ENCODE measurements around the gene ABHD18.
A peak's percentile ranks its signal among the peaks of the same experiment; 100 is the strongest.
"Not testable (repeated sequence)": the region's sequence is repeated elsewhere in the genome, so short reads cannot be mapped to it uniquely, and the experiment has no call there.

ABHD18 gene

DNA sequence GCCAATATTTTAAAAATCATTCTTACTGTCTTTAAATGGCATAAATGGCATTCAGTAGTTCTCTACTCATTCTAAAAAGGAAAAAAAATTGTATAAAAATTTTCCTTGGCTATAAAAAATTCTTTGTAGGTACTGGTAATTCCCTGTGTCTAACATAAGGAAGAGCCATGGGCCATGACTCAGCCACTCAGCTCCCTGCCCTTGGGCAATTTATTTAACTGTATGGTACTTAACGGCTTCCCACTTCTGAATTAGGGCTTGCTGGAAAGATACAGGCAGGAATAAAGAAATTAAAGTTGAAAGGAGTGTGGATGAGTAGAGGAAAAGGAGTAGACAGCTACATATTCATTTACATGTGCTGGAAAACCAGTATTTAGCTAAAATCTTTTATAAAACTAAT lies 30.6 kb downstream of the ABHD18 start:
- no peak for DNase-seq

- DNase-seq, result not testable (repeated sequence)
These were observed 31.3 kb downstream of the ABHD18 start for GRCh38 chr4:127996521-127996920.

DNA sequence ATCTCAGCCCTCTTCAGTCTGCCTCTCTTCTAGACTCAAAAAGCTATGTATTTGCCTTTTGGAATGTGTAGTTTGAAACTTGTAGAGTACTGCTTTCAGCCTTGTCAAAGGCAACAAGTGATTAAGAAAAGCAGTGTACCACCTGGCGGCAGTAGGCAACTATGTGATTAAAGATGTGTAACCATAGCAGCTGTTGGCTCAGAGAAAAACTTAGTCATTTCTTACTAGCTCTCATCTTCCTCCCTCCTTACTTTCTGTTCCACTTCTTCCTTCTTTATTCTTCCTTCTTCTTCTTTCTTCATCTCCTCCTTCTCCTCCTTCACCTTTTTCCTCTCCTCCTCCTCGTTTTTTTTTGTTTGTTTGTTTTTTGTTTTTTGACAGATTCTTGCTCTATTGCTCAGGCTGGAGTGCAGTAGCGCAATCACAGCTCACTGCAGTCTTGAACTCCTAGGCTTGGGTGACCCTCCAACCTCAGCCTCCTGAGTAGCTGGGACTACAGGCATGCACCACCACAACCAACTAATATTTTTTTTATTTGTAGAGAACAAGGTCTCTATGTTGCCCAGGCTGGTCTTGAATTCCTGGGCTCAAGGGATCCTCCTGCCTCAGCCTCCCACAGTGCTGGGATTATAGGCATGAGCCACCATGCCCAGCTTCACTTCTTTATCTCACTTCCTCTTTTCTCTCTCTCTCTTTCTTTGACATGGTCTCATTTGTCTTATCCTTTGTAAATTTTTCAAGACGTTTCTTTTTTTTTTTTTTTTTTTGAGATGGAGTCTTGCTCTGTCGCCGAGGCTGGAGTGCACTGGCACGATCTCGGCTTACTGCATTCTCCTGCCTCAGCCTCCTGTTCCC lies 32.6 kb downstream of the ABHD18 start:
- no peak for DNase-seq

DNA sequence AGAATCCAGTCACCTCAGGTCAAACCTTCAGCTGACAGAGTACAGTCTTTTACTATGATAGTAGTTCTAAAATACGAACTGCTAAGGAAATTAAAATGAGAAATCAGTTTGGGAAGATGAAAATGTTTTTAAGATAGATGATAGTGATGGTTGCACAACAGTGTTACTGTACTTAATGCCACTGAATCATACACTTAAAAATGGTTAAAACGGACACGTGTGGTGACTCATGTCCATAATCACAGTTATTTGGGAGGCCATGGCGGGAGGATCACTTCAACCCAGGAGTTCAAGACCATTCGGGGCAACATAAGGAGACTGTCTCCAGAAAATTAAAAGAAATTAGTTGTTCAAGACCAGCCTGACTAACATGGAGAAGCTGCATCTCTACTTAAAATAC lies 41.4 kb downstream of the ABHD18 start:
- DNase-seq, result no peak

GRCh38 chr4:128009428-128009827 lies 44.2 kb downstream of the ABHD18 start:
- DNase-seq, result no peak

DNA sequence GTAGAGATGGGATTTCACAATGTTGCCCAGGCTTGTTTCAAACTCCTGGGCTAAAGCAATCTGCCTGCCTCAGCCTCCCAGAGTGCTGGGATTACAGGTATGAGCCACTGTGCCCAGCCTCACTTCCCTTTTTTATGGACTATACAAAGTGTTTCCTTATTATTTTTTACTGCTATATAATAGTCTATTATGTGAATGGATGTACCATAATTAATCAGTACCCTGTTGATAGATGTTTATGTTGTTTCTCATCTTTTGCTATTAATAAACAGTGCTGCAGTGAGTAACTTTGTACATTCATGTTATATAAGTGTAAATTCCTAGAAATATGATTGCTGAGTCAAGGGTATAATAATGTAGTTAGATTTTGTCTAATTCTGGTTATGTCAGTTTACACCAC lies 60.1 kb downstream of the ABHD18 start:
- DNase-seq, result no peak

DNA sequence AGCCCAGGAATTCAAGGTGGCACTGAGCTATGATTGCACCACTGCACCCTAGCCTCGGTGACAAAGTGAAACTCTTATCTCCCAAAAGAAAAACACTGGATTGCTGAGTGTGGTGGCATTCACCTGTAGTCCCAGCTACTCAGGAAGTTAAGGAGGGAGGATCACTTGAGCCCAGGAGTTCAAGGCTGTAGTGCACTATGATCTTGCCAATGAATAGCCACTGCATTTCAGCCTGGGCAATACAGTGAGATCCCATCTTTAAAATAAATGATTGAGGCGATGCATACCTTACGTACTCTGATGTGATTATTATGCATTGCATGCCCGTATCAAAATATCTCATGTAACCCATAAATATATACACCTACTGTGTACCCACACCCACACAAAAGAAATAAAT lies 64.7 kb downstream of the ABHD18 start:
- DNase-seq, result no peak

DNA sequence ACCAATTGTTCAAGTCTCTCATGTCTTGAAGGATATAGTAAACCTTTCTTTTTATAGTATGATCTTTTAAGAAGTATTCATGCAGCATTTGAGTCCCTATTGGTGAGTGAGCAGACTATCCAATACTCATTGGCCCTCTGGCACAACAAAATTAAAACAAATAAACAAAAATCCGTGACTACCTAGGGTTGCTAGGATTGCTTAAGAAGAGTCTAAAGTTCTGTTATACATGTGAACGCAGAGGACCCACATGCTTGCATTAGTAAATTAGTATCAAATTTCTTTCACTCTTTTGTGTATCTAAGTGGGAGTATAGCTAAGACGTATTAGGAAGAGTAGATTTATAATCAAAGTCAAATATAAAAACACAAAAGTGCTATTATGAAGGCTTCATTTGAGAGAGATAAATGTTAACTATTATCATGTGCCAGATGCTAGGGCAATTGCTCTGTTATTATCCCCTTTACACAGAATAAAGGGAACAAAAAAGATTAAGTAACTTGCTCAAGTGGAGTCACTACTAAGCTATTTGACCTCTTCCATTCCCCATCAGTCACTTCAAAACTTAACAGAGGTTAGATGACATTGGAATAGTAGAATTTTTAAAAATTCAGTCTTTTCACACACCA lies 66.7 kb downstream of the ABHD18 start:
- DNase-seq, result no peak

DNA sequence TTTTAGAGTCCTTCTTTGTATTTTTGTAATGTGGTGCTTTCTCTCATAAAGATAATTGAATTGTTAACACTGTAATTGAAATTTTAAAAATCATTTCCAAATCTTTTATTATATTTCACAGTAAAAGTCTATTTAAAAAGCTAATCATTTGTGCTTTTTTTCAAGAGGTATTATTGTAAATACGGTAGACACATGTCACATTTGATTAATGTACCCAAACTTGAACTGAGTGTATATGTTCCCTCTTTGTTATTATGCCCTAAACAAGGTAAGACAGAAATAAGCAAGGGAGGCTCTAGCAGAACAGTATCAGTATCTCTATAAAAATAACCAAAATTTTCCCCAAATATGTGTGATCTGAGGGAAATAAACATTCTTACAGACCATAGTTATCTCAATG lies 74.4 kb downstream of the ABHD18 start:
- no peak for DNase-seq

DNA sequence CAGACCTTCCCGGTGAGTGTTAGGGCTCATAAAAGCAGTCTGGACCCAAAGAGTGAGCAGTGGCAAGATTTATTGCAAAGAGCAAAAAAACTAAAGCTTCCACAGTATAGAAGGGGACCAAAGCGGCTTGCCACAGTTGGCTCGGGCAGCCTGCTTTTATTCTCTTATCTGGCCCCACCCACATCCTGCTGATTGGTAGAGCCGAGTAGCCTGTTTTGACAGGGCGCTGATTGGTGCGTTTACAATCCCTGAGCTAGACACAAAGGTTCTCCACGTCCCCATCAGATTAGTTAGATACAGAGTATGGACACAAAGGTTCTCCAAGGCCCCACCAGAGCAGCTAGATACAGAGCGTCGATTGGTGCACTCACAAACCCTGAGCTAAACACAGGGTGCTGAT lies 81.8 kb downstream of the ABHD18 start:
- not testable (repeated sequence) for DNase-seq

- DNase-seq, result not testable (repeated sequence)
These were observed 82.3 kb downstream of the ABHD18 start for GRCh38 chr4:128047514-128047913.

DNA sequence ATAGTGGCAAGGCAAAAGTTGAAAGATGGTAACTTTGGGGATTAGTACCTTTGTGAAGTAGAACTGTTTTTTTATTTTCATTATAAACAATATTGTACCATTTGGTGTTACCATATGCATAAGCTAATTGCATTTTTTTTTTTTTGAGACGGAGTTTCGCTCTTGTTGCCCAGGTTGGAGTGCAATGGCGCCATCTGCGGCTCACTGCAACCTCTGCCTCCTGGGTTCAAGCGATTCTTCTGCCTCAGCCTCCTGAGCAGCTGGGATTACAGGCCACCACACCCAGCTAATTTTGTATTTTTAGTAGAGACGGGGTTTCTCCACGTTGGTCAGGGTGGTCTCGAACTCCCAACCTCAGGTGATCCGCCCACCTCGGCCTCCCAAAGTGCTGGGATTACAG lies 86.0 kb downstream of the ABHD18 start:
- DNase-seq, result not testable (repeated sequence)

DNA sequence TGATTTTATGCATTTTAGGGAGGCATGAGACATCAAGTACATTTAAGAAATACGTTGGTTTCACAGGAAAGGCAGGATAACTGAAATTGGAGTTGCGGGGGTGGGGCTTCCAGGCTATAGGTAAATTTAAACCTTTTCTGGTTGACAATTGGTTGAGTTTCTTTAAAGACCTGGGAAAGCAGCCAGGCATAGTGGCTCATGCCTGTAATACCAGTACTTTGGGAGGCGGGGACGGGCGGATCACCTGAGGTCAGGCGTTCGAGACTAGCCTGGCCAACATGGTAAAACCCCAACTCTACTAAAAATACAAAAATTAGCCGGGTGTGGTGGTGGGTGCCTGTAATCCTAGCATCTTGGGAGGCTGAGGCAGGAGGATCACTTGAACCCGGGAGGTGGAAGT lies 89.7 kb downstream of the ABHD18 start:
- not testable (repeated sequence) for DNase-seq

- DNase-seq, result not testable (repeated sequence)
These were observed 90.4 kb downstream of the ABHD18 start for GRCh38 chr4:128055441-128056206.

GRCh38 chr4:128056396-128056795 lies 91.2 kb downstream of the ABHD18 start:
- DNase-seq, result no peak

DNA sequence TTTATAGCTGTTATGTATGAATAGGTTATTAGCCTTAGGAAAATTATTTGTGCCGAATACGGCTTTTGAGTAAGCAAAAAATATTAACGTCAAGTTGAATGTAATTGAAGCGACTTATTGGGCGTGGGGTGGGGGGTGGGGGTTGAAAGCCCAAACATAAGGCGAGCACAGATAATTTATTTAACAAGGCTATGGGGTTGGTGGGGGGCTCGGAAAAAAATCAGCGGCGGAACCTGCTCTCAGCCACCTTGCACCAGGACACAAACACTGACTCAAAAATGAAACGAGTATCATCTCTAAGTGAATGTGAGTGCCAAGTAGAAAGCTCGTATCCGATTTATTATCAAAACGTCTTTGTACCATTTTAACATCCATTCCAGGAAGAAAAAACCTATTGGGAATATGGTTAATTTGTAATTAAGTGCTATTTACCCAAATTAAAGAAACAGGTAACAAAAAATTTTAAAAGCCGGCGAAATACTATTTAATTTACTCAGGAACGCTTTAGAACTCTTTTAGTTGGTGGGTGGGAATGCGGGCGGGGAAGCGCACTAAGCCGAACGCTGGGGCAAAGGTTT lies 95.0 kb downstream of the ABHD18 start:
- peak; percentile 27 for DNase-seq

- DNase-seq, result peak; percentile 89
These were observed 95.7 kb downstream of the ABHD18 start, which contains the start of gene LARP1B for GRCh38 chr4:128060699-128061565. TSS of gene LARP1B (plus strand) at chr4:128061312. CDS start at chr4:128074952, 13,640 bp downstream.

GRCh38 chr4:128061566-128062536 lies 96.6 kb downstream of the ABHD18 start:
- peak; percentile 43 for DNase-seq

DNA sequence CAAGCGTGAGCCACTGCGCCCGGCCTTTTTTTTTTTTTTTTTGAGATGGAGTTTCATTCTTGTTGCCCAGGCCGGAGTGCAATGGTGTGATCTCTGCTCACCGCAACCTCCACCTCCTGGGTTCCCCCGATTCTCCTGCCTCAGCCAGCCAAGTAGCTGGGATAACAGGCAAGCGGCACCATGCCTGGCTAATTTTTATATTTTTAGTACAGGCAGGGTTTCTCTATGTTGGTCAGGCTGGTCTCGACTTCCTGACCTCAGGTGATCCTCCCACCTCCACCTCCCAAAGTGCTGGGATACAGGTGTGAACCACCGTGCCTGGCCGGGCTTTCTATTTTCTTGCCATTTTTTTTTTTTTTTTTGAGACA lies 101.2 kb downstream of the ABHD18 start:
- DNase-seq, result not testable (repeated sequence)

GRCh38 chr4:128068918-128069317 lies 103.7 kb downstream of the ABHD18 start:
- DNase-seq, result no peak

- DNase-seq, result no peak
These were observed 111.3 kb downstream of the ABHD18 start for GRCh38 chr4:128076464-128076863.
